Tibial artery (tissue), 4 donors: Measurements from ENCODE around the gene HSP90AB1.

Experiments
- DNase-seq, 2 donors: peaks; one replicate each; pipeline ENCODE4 v3.0.0-alpha.2; 2019
- H3K27ac ChIP-seq, 2 donors: fragments of 200-600 bp; sonication (generic) in 1 of 2; 1 replicate in 1 of 2; 2 replicates in 1 of 2; pipeline ENCODE4 v1.5.1; 2018 to 2019; ENCODE audit warnings: mild to moderate bottlenecking in 1 of 2
- H3K27me3 ChIP-seq, 2 donors: fragments of 200-600 bp; sonication (generic) in 1 of 2; one replicate each; pipeline versions ENCODE4 v1.5.1 to v1.6.0; 2016 to 2019
- H3K36me3 ChIP-seq, 3 donors: fragments of 200-600 bp; sonication (generic) in 2 of 3; one replicate each; pipeline ENCODE4 v1.5.1; 2016 to 2019; ENCODE audit warnings: mild to moderate bottlenecking in 2 of 3
- H3K4me1 ChIP-seq, 4 donors: fragments of 200-600 bp; sonication (generic) in 2 of 4; 1 replicate in 3 of 4; 2 replicates in 1 of 4; pipeline ENCODE4 v1.5.1; 2016 to 2019
- H3K4me3 ChIP-seq, 2 donors: fragments of 200-600 bp; sonication (generic) in 1 of 2; 1 replicate in 1 of 2; 2 replicates in 1 of 2; pipeline ENCODE4 v1.5.1; 2018 to 2019; ENCODE audit warnings: mild to moderate bottlenecking in 2 of 2
- H3K9me3 ChIP-seq, 3 donors: fragments of 200-600 bp; sonication (generic) in 1 of 3; one replicate each; pipeline ENCODE4 v1.5.1; 2016 to 2019
- intact Hi-C: fragments of 100-400 bp; cut with DNase I; formaldehyde crosslinking; loops from one replicate; pipeline ENCODE4 v1.15.0; 2023; ENCODE audit warnings: low total_unique reads
- TF ChIP-seq, protein P1 (sequence below), 2 experiments: fragments of 200-600 bp in 1 of 2; fragments of 450-650 bp in 1 of 2; IDR thresholded peaks; one replicate each; pipeline ENCODE4 v1.5.1; 2017 to 2019; ENCODE audit warnings: antibody characterized with exemption in 2 of 2, mild to moderate bottlenecking in 1 of 2, moderate library complexity in 1 of 2

Gene HSP90AB1

GRCh38 chr6:44214307-44214706 is 32.6 kb upstream of the HSP90AB1 start:
- TF ChIP-seq, protein P1, sequence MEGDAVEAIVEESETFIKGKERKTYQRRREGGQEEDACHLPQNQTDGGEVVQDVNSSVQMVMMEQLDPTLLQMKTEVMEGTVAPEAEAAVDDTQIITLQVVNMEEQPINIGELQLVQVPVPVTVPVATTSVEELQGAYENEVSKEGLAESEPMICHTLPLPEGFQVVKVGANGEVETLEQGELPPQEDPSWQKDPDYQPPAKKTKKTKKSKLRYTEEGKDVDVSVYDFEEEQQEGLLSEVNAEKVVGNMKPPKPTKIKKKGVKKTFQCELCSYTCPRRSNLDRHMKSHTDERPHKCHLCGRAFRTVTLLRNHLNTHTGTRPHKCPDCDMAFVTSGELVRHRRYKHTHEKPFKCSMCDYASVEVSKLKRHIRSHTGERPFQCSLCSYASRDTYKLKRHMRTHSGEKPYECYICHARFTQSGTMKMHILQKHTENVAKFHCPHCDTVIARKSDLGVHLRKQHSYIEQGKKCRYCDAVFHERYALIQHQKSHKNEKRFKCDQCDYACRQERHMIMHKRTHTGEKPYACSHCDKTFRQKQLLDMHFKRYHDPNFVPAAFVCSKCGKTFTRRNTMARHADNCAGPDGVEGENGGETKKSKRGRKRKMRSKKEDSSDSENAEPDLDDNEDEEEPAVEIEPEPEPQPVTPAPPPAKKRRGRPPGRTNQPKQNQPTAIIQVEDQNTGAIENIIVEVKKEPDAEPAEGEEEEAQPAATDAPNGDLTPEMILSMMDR (IDR thresholded peaks at IDR 0.05): no peak
- Histone ChIP-seq H3K4me1 (peaks cover 0 to 26% (median 24%) of the 10 kb centered on the region in 4 donors), H3K36me3 (no peaks in the 10 kb centered on the region), H3K27ac (no peak overlapping the region), H3K27me3 (no peaks in the 10 kb centered on the region), H3K4me3 (no peak overlapping the region), H3K9me3 (no peaks in the 10 kb centered on the region)
- intact Hi-C loops: no loop called here
- DNase-seq: no peak

DNA sequence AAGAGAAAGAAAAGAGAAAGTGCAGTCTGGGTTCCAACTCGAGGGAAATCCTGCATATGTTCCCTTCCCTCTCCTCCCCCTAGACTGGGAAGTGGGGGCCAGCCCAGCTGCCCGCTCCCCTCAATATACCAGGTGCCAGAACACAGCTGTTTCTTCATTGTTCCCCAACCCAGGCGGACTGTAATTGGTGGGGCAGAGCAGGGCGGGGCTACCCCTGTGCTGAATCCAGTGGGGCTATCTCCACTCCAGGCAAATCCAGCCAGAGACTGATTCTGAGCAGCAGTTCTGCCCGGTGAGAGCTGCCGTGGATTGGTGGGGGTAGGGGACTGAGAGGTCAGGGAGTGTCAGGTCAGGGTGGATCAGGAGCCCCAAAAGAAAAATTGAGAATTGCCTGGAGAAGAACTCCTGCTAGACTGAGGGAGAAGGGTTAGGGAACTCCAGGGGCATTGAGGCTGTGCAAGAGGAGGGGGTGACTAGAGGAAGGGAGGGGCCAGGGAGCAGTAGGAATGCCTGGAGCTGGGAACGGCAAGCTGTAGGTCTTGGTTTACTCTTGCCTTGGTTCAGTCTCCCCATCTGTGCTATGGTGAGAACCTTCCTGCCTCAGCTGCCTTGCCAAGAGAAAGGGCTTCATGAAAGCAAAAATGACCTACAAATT is 30.1 kb upstream of the HSP90AB1 start, which contains the start of gene MYMX:
Gene MYMX, plus strand, starts transcription at position 250 of the 655 bp plus-strand sequence. CDS start 546 bp downstream, outside the sequence.
- TF ChIP-seq, protein P1 (IDR thresholded peaks at IDR 0.05): no peak
- no peak within 1 kb of the TSS for H3K4me3 ChIP-seq
- H3K27me3 ChIP-seq: no peaks in the 10 kb centered on the region
- peak within 1 kb of the TSS; percentile 97 to 99 for H3K27ac ChIP-seq
- intact Hi-C loops: no loop called here
- peaks cover 0 to 48% (median 37%) of the 10 kb centered on the region in 4 donors for H3K4me1 ChIP-seq
- H3K36me3 ChIP-seq: no peaks in the 10 kb centered on the region
- H3K9me3 ChIP-seq: no peaks in the 10 kb centered on the region
- DNase-seq: peak; percentile 59 to 71

DNA sequence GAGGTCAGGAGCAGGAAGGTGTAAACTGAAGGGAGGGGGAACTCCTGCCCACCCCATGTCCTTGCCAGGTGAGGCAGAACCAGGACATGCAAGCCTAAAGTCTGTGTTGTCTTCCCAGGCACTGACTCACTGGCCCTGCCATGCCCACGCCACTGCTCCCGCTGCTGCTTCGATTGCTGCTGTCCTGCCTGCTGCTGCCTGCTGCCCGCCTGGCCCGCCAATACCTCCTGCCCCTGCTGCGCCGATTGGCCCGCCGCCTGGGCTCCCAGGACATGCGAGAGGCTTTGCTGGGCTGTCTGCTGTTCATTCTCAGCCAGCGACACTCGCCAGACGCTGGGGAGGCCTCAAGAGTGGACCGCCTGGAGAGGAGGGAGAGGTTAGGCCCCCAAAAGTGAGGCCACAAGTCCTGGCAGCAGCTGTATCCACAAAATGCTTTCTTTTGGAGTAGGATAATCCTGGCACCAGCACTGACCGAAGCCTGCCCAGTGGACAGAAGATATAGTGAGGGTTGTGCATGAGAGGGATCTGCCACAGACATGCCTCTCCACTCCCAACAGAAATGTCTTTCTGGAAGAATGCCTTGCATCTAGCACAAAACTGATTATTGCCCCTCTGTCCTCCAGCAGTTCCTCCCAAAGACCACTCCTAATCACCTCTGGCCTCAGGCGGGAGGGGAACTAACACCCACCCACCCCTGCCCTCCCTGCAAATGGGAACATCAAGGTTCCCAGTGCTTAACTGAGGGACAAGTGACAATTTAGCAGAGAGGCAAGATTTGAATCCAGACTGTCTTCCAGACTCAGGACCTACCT is 29.4 kb upstream of the HSP90AB1 start:
- Histone ChIP-seq H3K27me3 (no peaks in the 10 kb centered on the region), H3K9me3 (no peaks in the 10 kb centered on the region), H3K4me3 (no peak overlapping the region), H3K27ac (peak overlapping the region; percentile 97 to 99), H3K4me1 (peaks cover 0 to 56% (median 44%) of the 10 kb centered on the region in 4 donors), H3K36me3 (no peaks in the 10 kb centered on the region)
- peak; percentile 50 to 92 for DNase-seq
- TF ChIP-seq, protein P1 (IDR thresholded peaks at IDR 0.05): no peak
- intact Hi-C loops: no loop called here

DNA sequence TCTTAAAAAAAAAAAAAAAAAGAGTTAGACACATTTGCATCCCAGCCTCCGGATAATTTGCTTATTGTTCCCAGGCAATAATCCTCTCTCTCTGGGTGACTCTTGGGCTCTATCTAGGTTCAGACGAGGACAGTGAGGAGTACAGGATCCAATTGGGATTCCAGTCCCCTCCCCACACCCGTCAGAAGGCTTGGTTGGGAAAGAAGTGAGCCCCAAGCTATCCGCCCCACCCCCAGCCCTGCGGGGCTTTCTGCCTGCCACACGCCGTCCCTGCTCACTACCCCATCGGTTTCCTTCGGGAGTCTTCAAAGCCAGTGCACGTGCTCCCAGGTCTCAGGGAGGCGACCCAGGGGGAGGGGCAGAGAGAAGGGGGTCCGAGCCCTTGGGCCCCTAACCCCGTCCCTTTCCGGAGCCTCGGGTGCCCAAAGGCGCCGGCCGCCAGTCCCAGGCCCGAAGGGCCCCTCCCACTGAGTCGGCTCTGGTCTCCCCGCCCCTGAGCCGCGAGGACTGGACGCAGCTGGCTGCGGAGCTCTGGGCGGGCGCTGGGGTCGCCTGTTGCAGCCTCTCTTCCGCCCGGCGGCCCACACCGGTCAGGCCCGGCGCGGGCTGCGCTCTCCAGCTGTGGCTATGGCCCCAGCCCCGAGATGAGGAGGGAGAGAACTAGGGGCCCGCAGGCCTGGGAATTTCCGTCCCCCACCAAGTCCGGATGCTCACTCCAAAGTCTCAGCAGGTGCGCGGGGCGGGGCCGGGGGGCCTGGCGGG is 27.7 kb upstream of the HSP90AB1 start:
- TF ChIP-seq, protein P1 (IDR thresholded peaks at IDR 0.05): peak in 1 of 2 experiments; percentile 4
- Histone ChIP-seq H3K36me3 (no peaks in the 10 kb centered on the region), H3K4me1 (peaks cover 0 to 69% (median 55%) of the 10 kb centered on the region in 4 donors), H3K4me3 (peak overlapping the region; percentile 68 to 83), H3K27me3 (no peaks in the 10 kb centered on the region), H3K9me3 (no peaks in the 10 kb centered on the region), H3K27ac (peak overlapping the region; percentile 97 to 99)
- peak; percentile 90 to 95 for DNase-seq
- intact Hi-C loops: no loop called here
